Measurements from ENCODE around the gene PTBP1.
"Not testable (repeated sequence)": the region's sequence is repeated elsewhere in the genome, so short reads cannot be mapped to it uniquely, and the experiment has no call there.

Gene PTBP1

GRCh38 chr19:831407-832369, 34.4 kb downstream of the PTBP1 start:
- no peak for DNase-seq

- DNase-seq, result no peak
Measured at GRCh38 chr19:834216-834615, 37.0 kb downstream of the PTBP1 start.

DNA sequence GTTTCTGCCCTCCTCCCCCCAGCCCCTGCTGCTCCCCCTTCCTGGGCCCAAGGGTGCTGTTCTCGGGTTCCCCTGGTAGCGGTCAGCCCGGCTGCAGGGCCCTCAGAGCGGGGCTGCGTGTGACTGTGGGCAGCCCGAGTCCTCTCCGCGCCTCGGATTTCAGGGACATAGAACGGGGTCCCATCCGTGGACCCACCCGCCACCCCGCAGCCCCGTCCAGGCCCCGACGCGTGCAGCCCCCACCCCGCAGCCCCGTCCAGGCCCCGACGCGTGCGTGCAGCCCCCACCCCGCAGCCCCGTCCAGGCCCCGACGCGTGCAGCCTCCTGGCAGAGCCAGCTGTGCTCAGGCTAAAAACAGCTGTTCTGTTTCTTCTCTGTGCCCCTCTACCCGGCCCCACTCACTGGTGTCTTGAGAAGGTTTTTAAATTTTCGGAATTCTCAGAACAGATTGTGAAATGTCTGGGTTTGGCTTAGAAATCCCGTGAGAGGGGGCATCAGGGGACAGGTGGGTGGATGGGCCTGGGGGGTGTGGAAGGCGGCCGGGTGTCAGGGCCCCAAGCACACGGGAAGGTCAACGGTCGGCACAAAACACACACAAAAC, 38.1 kb downstream of the PTBP1 start:
- DNase-seq, result no peak

DNA sequence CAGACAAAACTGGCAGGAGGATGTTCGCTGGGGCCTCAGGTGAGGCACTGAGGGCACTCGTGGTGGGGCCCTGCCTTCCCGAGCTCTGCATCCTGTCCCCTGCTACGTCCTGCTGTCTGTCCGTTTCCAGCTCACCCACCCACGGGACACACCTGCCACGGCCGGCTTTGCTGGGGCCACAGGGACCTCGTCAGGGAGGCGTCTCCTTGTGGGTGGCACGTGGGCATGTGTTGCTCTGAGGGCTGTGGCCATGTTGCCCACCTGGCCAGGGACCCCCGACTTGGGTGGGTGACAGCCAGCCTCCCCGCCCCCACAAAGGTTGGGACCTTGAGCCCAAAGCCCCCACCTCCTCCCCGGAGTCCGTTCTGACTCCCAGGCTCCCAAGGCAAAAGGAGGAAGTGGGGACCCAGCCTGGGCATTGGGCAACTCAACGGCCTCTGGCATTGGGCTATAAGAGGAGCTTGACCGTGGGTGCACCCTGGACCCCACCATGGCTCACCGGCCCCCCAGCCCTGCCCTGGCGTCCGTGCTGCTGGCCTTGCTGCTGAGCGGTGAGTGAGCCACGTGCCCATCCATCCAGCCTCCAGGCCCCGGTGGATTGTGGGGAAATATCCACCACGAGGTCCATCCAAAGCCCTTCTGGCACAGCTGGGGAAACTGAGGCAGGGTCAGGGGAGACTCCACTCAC, 43.4 kb downstream of the PTBP1 start, which contains the start of gene PRTN3:
Gene PRTN3, plus strand, starts transcription at position 481 of the 688 bp plus-strand sequence. Its CDS starts 10 bp downstream, at position 491.
- no peak for DNase-seq

DNA sequence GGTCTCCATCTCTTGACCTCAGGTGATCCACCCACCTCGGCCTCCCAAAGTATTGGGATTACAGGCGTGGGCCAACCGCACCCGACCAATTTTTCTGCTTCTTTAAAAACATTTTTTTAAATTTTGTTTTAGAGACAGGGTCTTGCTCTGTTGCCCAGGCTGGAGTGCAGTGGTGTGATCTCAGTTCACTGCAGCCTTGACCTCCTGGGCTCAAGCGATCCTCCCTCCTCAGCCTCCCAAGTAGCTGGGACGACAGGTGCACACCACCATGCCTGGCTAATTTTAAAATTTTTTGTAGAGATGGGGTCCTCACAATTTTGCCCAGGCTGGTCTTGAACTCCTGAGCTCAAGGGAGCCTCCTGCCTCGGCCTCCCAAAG, 45.5 kb downstream of the PTBP1 start:
- not testable (repeated sequence) for DNase-seq

GRCh38 chr19:843180-843835, 46.1 kb downstream of the PTBP1 start:
- no peak for DNase-seq

DNA sequence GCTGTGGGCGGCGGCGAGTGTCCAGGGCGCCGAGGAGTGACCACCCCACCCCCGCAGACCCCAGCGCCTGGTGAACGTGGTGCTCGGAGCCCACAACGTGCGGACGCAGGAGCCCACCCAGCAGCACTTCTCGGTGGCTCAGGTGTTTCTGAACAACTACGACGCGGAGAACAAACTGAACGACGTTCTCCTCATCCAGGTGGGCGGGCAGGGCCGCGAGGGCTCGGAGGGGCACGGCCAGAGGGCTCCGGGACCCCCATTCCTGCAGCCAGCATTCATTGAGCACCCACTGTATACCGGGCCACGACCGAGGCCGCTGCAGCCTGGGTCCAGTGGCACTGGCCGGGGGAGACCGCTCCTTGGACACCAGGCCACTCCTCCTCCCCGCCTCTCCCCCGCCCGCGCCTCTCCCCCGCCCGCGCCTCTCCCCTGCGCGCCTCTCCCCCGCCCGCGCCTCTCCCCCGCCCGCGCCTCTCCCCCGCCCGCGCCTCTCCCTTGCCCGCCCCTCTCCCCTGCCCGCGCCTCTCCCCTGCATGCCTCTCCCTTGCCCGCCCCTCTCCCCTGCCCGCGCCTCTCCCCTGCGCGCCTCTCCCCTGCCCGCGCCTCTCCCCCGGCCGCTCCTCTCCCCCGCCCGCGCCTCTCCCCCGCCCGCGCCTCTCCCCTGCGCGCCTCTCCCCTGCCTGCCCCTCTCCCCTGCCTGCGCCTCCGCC, 46.7 kb downstream of the PTBP1 start:
- no peak for DNase-seq

DNA sequence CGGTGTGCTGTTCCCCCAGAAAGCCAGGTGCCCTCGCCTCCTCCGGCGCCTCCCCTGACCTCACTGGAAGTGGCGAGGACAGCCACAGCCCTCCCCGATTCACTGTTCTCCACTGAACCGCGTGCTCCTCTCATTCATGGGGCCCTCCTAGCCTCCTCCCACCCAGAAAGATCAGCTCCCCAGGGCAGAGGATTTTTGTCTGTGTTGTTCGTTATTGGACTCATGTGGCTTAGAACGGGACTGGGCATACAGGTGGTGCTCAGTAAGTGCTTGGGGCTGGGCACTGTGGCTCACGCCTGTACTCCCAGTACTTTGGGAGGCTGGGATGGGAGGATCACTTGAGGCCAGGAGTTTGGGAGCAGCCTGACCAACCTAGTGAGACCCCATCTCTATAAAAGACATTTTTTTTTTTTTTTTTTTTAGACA, 47.3 kb downstream of the PTBP1 start:
- no peak for DNase-seq

DNA sequence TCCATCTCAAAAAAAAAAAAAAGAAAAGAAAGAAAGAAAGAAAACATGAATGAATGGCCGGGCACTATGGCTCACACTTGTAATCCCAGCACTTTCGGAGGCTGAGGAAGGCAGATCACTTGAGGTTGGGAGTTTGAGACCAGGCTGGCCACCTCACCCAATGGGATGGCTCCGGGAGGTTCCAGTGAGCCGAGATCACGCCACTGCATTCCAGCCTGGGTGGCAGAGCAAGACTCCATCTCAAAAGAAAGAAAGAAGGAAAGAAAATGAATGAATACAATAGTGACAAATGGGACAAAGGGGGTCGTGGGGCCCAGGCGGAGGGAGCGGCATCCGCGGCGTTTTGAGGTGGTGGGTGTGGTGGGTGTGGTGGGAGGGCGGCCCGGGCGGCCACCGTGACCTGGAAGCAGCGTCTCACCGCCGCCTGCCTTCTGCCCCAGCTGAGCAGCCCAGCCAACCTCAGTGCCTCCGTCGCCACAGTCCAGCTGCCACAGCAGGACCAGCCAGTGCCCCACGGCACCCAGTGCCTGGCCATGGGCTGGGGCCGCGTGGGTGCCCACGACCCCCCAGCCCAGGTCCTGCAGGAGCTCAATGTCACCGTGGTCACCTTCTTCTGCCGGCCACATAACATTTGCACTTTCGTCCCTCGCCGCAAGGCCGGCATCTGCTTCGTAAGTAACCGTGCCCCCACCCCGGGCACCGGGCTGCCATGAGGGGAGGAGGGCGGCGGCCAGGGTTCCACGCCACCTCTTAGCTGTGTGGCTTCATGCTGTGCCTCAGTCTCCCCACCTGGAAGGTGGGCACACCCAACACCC, 48.7 kb downstream of the PTBP1 start:
- no peak for DNase-seq

DNA sequence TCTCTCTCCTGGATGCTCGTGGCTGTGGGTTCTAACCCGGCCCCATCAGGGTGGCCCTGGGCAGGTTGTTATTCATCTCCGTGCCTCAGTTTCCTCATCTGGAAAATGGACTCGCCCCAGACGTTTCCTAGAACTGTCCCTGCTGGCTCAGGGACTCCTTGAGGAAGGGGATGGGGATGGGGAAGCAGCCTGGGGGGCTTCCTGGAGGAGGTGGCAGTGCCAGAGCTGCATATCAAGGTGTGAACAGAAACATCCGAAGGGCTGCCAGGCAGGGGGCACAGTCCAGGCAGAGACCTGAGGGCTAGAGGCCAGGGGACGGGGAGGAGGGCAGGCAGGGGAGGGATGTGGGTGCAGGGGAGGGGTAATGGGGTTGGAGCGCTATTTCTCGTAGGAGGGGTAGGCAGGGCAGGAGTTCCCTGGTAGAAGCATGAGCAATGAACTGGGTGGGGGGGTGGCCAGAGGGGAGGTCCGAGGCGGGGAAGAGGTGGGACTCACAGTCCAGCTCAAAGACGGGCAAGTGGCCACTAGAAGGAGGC, 51.2 kb downstream of the PTBP1 start:
- DNase-seq, result no peak

- DNase-seq, result not testable (repeated sequence)
Measured at GRCh38 chr19:849195-849594, 51.9 kb downstream of the PTBP1 start.

GRCh38 chr19:850221-850978, 53.1 kb downstream of the PTBP1 start:
- DNase-seq, result no peak

GRCh38 chr19:850979-851335, 53.7 kb downstream of the PTBP1 start:
- DNase-seq, result no peak

GRCh38 chr19:852136-853013, 55.1 kb downstream of the PTBP1 start, which contains the start of gene ELANE:
ELANE (plus strand) TSS chr19:852303; CDS start chr19:852329, 26 bp downstream.
- no peak for DNase-seq

- no peak for DNase-seq
Measured at GRCh38 chr19:853014-853585, 55.8 kb downstream of the PTBP1 start.

GRCh38 chr19:853614-854220, 56.5 kb downstream of the PTBP1 start:
- not testable (repeated sequence) for DNase-seq

DNA sequence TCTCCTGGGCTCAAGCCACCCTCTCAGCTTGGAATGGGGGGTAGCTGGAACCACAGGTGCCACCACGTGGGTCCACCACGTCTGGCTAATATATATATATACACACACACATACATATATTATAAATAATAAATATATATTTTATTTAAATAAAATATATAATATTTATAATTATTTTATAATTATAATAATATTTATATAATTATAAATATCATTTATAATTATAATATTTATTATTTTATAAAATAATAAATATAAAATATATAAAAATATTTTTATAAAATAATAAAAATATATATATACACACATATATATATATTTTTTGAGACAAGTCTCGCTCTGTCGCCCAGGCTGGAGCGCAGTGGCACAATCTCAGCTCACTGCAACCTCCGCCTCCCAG, 57.3 kb downstream of the PTBP1 start:
- no peak for DNase-seq

DNA sequence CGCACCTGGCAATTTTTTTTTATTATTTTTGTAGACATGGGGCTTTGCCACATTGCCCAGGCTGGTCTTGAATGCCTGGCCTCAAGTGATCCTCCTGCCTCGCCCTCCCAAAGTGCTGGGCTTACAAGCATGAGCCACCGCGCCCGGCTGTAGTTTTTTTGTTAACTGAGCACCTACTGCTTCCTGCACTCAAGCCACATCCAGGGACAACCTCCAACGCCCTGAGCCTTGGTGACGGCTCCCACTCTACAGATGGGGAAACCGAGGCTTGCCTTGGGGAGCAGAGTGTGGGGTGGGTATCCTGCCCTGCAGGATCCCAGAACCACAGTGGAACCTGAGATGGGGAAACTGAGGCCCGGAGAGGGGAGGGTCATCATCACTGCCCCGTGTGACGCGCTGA, 57.9 kb downstream of the PTBP1 start:
- DNase-seq, result no peak
